ENCODE results near the gene KCNS1. TPM values are rescaled to one million over a fixed set of nuclear protein-coding genes. Genes with fewer than 3 reads are reported as not detected.

Gene KCNS1
- total and polyA plus RNA-seq, 2 of the 8 experiments (the other 6 are each of a cell fraction or from before 2014, with no cell fraction given), result 1.4 to 1.8 TPM

- TF ChIP-seq BCL11A (IDR thresholded peaks at IDR 0.05; ENCODE audit: low read depth in 2 of 2, low read length in 2 of 2), result no peak
- no peak for TF ChIP-seq RBBP5 (IDR thresholded peaks at IDR 0.05; ENCODE audit: borderline replicate concordance, low read depth, low read length)
- no peak for TF ChIP-seq KDM1A (IDR thresholded peaks at IDR 0.05; ENCODE audit: borderline replicate concordance, low read length)
- TF ChIP-seq SRF (IDR thresholded peaks at IDR 0.05; ENCODE audit: low read depth, low read length), result no peak
- TF ChIP-seq SAP30 (IDR thresholded peaks at IDR 0.05; ENCODE audit: insufficient read depth, insufficient replicate concordance, low read length), result no peak
- no peak for TF ChIP-seq POLR2AphosphoS5 (IDR thresholded peaks at IDR 0.05; ENCODE audit: low read depth, low read length)
- no peak for TF ChIP-seq CEBPB (IDR thresholded peaks at IDR 0.05; ENCODE audit: low read depth, low read length)
- no peak for TF ChIP-seq KDM4A (IDR thresholded peaks at IDR 0.05; ENCODE audit: low read depth, low read length, severe bottlenecking)
- TF ChIP-seq ZNF274 (IDR thresholded peaks at IDR 0.05; ENCODE audit: borderline replicate concordance, extremely low read depth, low read length), result no peak
Observed at GRCh38 chr20:45052698-45053429, 48.1 kb downstream of the KCNS1 start (continued).
